Suprapubic skin (tissue), 4 donors: ENCODE results near the gene C22orf39. TPM values are rescaled to one million over a fixed set of nuclear protein-coding genes. Genes with fewer than 3 reads are reported as not detected.

ENCODE experiments used
- DNase-seq, 2 donors: peaks; one replicate each; pipeline ENCODE4 v3.0.0-alpha.2; 2019; ENCODE audit warnings: low spot score in 2 of 2
- H3K27ac ChIP-seq: fragments of 200-600 bp; sonication (generic); one replicate; pipeline ENCODE4 v1.5.1; 2019
- H3K27me3 ChIP-seq: fragments of 200-600 bp; sonication (generic); one replicate; pipeline ENCODE4 v1.5.1; 2019
- H3K36me3 ChIP-seq: fragments of 200-600 bp; sonication (generic); one replicate; pipeline ENCODE4 v1.5.1; 2019
- H3K4me1 ChIP-seq: fragments of 200-600 bp; sonication (generic); one replicate; pipeline ENCODE4 v1.5.1; 2019
- H3K4me3 ChIP-seq: fragments of 200-600 bp; sonication (generic); one replicate; pipeline ENCODE4 v1.5.1; 2019; ENCODE audit warnings: mild to moderate bottlenecking
- H3K9me3 ChIP-seq: fragments of 200-600 bp; sonication (generic); one replicate; pipeline ENCODE4 v1.5.1; 2019
- EP300 ChIP-seq: sonication (generic); formaldehyde crosslinking; IDR thresholded peaks from one replicate; pipeline ENCODE4 v1.6.1; 2017; ENCODE audit warnings: antibody characterized with exemption
- POLR2A ChIP-seq, 2 donors: fragments of 450-650 bp; IDR thresholded peaks; one replicate each; pipeline ENCODE4 v1.6.1; 2017; ENCODE audit warnings: antibody characterized with exemption in 2 of 2, mild to moderate bottlenecking in 2 of 2, moderate library complexity in 2 of 2
- POLR2AphosphoS5 ChIP-seq, 3 donors: sonication (generic); formaldehyde crosslinking; IDR thresholded peaks; one replicate each; pipeline ENCODE4 v1.6.1; 2017; ENCODE audit warnings: antibody characterized with exemption in 3 of 3
- WGBS: methylation state at CpG from one replicate; pipeline ENCODE4 v1.1.5; 2018; 5-methylcytosine and 5-hydroxymethylcytosine counted together
- total RNA-seq, 4 donors: library from RNA; depleted of rRNA; stranded (reverse); fragments of >200 nt; gene quantifications; one replicate each; pipeline ENCODE4 v1.1.0, GENCODE V29; 2016
- TF ChIP-seq, protein P1 (sequence below), 2 donors: fragments of 200-600 bp in 1 of 2; fragments of 450-650 bp in 1 of 2; sonication (generic) in 1 of 2; IDR thresholded peaks; one replicate each; pipeline ENCODE4 v1.5.1; 2016 to 2019; ENCODE audit warnings: antibody characterized with exemption in 2 of 2, mild to moderate bottlenecking in 1 of 2, moderate library complexity in 1 of 2

Gene C22orf39
- total RNA-seq, 4 donors from 2014 or later: 49.4 to 67.0 (median 51.7) TPM

DNA sequence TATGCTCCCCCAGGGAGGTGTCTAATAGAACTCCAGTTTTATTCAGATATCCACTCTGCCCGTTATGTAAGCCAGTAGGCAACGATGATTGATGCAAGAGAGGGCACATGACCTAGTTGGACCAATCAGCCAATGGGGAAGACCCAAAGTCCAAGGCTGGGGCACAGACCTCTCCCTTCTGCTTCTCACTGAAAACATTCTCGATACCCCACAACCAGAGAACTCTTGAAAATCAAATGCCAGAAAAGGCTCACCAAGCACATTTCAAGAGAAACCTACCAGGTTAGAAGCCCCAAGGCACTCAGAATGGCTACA lies 23.4 kb downstream of the C22orf39 start:
- DNase-seq: no peak
- WGBS: 88% methylated on average over 3 of the region's 3 CpGs
- no peak overlapping the region for H3K27ac ChIP-seq
- H3K4me3 ChIP-seq: no peak overlapping the region
- H3K9me3 ChIP-seq: no peaks in the 10 kb centered on the region
- TF ChIP-seq EP300: no peak
- TF ChIP-seq POLR2AphosphoS5 (IDR thresholded peaks at IDR 0.05): no peak
- no peaks in the 10 kb centered on the region for H3K36me3 ChIP-seq
- no peaks in the 10 kb centered on the region for H3K27me3 ChIP-seq
- peaks cover 5% of the 10 kb centered on the region for H3K4me1 ChIP-seq

DNA sequence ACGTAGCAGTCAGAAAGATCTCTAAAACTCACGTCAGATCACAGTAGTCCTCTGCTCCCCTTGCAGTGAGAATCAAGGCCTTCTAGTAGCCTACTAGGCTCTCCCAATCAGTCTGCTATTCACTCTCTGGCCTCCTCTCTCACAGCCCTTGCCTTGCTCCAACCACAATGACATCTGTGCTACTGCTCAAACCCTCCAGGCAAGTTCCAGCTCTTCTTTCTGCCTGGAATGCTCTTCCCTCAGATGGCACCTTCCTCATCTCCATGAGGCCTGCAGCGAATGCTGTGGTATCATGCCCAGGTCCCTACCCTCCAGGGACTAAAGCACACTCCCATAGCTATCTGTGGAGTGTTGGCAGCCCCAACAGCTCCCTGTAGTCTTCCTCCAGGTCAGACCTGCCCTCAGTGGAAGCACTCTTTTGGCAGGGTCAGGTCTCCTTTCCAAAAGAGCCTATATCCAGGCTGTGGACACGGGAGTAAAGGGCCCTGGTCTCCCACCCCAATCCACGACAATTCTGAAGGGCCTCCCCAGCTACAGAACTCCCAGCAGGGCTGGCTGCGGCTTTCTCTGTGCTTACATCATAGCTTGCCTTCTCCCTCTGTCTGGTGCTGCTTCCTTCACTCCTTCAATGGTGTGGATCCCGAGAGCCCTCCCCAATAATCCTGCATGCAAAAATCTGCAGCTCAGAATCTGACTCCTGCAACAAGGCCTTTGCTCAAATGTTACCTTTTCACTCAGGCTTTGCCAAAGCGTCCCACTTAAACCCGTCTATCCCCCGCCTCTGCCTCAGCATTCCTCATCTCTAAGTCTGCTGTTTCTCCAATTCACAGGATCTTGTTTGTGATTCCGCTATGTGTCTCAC lies 24.8 kb downstream of the C22orf39 start:
- Histone ChIP-seq H3K4me1 (peaks cover 5% of the 10 kb centered on the region), H3K9me3 (no peaks in the 10 kb centered on the region), H3K27me3 (no peaks in the 10 kb centered on the region), H3K36me3 (no peaks in the 10 kb centered on the region), H3K27ac (no peak overlapping the region), H3K4me3 (no peak overlapping the region)
- no peak for DNase-seq
- no peak for TF ChIP-seq EP300
- no peak for TF ChIP-seq POLR2A (IDR thresholded peaks at IDR 0.05)
- WGBS: 81% methylated on average over 11 of the region's 11 CpGs

DNA sequence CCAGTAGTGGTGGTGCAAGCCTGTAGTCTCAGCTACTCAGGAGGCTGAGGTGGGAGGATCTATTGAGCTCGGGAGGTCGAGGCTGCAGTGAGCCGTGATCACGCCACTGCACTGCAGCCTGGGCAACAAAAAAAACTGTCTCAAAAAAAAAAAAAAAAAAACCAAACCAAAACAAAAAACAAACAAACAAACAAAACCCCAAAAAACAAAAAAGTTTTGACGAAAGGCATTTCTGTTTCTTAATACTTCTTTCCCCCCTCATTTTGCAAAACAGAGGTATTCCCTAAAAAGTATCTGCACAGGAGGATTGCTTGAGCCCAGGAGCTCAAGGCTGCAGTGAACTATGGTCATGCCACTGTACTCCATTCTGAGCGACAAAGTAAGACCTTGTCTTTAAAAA lies 27.2 kb downstream of the C22orf39 start:
- 98% methylated on average over 6 of the region's 6 CpGs for WGBS
- Histone ChIP-seq H3K36me3 (no peaks in the 10 kb centered on the region), H3K4me1 (peaks cover 3% of the 10 kb centered on the region), H3K9me3 (no peaks in the 10 kb centered on the region), H3K27me3 (no peaks in the 10 kb centered on the region), H3K27ac (no peak overlapping the region), H3K4me3 (no peak overlapping the region)
- TF ChIP-seq POLR2AphosphoS5 (IDR thresholded peaks at IDR 0.05): no peak
- TF ChIP-seq POLR2A (IDR thresholded peaks at IDR 0.05): no peak
- no peak for TF ChIP-seq EP300
- TF ChIP-seq, protein P1, sequence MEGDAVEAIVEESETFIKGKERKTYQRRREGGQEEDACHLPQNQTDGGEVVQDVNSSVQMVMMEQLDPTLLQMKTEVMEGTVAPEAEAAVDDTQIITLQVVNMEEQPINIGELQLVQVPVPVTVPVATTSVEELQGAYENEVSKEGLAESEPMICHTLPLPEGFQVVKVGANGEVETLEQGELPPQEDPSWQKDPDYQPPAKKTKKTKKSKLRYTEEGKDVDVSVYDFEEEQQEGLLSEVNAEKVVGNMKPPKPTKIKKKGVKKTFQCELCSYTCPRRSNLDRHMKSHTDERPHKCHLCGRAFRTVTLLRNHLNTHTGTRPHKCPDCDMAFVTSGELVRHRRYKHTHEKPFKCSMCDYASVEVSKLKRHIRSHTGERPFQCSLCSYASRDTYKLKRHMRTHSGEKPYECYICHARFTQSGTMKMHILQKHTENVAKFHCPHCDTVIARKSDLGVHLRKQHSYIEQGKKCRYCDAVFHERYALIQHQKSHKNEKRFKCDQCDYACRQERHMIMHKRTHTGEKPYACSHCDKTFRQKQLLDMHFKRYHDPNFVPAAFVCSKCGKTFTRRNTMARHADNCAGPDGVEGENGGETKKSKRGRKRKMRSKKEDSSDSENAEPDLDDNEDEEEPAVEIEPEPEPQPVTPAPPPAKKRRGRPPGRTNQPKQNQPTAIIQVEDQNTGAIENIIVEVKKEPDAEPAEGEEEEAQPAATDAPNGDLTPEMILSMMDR (IDR thresholded peaks at IDR 0.05): no peak
- DNase-seq: no peak

DNA sequence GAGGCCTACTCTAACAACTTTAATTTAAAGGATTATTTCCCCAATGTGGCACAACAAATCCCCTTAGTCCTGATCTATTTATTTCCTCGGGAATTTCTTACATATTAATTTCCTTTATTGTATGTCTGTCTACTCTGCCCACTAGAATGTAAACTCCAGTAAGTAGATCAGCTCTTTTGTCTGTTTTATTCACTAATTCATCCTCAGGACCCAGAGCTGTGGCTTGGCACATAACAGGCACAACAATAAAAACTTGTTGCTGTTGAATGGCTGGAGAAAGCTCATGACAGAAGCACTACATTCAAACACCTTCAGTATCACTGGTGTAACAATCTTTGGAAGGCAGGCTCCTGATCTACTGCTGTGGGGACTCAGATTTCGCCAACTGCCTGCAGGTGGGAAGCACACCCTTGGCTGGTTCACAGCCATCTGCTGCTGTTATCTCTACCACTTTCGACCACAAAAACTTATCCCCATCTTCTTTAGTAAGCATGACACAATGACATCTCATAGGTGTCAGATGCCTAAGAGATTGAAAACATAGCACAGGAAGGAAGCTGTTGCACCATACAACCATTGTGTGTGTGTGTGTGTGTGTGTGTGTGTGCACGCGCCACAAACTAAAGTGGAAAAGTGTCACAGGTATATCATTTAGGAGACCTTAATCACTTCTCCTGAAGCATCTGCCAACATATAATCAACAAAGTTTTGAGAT lies 27.9 kb downstream of the C22orf39 start:
- no peak for TF ChIP-seq EP300
- no peak for TF ChIP-seq POLR2AphosphoS5 (IDR thresholded peaks at IDR 0.05)
- no peak for TF ChIP-seq POLR2A (IDR thresholded peaks at IDR 0.05)
- TF ChIP-seq, protein P1 (IDR thresholded peaks at IDR 0.05): no peak
- no peaks in the 10 kb centered on the region for H3K9me3 ChIP-seq
- no peak overlapping the region for H3K4me3 ChIP-seq
- 76% methylated on average over 5 of the region's 5 CpGs for WGBS
- H3K27ac ChIP-seq: no peak overlapping the region
- H3K36me3 ChIP-seq: no peaks in the 10 kb centered on the region
- no peak for DNase-seq
- no peaks in the 10 kb centered on the region for H3K27me3 ChIP-seq
- peaks cover 3% of the 10 kb centered on the region for H3K4me1 ChIP-seq

DNA sequence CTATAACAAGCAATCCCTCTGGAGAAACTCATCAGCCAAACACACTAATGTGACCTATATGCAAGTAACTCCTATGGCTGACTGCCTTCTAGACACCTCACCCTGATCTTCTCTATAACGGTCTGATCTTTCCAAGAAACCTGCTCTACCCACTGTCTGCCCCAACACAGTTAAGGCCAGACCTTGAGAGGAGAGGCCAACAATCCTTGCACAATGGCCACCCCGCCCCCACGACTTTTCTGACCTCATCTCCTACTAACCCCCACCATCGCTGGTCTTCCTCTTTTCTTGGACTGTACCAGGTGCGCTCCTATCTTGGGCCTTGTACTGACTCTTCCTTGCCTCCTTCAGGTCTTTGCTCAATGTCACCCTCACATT lies 28.4 kb downstream of the C22orf39 start:
- Histone ChIP-seq H3K36me3 (no peaks in the 10 kb centered on the region), H3K4me1 (peaks cover 3% of the 10 kb centered on the region), H3K4me3 (no peak overlapping the region), H3K9me3 (no peaks in the 10 kb centered on the region), H3K27ac (no peak overlapping the region), H3K27me3 (no peaks in the 10 kb centered on the region)
- 87% methylated on average over 5 of the region's 5 CpGs for WGBS
- TF ChIP-seq, protein P1 (IDR thresholded peaks at IDR 0.05): no peak
- TF ChIP-seq EP300: no peak
- TF ChIP-seq POLR2AphosphoS5 (IDR thresholded peaks at IDR 0.05): no peak
- TF ChIP-seq POLR2A (IDR thresholded peaks at IDR 0.05): no peak
- no peak for DNase-seq

DNA sequence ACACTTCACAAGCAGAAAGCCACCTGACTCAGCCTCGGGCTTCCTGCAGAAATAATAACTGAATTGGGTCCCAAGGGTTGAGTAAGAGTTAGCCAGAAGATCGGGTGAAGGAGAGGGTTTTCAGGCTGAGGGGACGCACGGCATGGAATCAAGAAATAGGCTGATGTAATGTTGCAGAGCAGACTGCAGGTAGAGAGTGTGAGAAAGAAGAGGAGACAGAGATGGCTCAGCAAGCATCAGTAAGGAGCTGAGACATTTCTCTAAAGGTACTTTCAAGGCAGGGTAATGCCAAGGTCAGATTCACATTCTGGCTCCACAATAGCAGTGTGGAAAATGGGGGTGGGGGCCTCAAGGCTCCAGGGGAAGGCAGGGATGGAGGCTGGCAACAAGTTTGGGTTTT lies 34.6 kb downstream of the C22orf39 start:
- Histone ChIP-seq H3K9me3 (no peaks in the 10 kb centered on the region), H3K4me1 (no peaks in the 10 kb centered on the region), H3K27me3 (no peaks in the 10 kb centered on the region), H3K27ac (no peak overlapping the region), H3K4me3 (no peak overlapping the region), H3K36me3 (peaks cover 21% of the 10 kb centered on the region)
- TF ChIP-seq EP300 (no peak), POLR2A (IDR thresholded peaks at IDR 0.05) (no peak), POLR2AphosphoS5 (IDR thresholded peaks at IDR 0.05) (no peak)
- TF ChIP-seq, protein P1 (IDR thresholded peaks at IDR 0.05): no peak
- WGBS: 93% methylated on average over 4 of the region's 4 CpGs
- DNase-seq: no peak
